ENCODE data around the gene USP15.

The USP15 gene

GRCh38 chr12:62371661-62372060 is 111.5 kb downstream of the USP15 start:
- no peak for DNase-seq (ENCODE audit: low spot score)

DNA sequence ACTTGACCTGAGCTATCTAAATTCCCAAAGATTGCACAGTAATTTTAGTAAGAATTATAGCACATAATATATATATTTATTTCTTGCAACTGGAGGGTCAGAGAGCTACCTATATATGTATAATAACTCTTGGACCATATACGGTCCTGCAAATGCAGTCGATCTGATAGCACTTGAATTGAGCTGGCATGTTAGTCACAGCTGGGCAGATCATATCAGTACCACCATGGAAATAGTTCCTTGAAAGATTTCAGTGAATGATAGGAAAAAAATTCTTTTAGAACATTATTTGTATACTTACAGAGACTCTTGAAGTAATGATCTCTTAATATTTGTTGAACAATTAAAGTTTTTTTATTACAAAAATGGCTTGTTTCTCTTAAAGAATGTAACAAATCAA is 111.9 kb downstream of the USP15 start:
- no peak for DNase-seq (ENCODE audit: low spot score)

- DNase-seq (ENCODE audit: low spot score), result no peak
These were observed 112.6 kb downstream of the USP15 start for GRCh38 chr12:62372825-62373224.

- DNase-seq (ENCODE audit: low spot score), result no peak
These were observed 115.4 kb downstream of the USP15 start for GRCh38 chr12:62375603-62376002.

DNA sequence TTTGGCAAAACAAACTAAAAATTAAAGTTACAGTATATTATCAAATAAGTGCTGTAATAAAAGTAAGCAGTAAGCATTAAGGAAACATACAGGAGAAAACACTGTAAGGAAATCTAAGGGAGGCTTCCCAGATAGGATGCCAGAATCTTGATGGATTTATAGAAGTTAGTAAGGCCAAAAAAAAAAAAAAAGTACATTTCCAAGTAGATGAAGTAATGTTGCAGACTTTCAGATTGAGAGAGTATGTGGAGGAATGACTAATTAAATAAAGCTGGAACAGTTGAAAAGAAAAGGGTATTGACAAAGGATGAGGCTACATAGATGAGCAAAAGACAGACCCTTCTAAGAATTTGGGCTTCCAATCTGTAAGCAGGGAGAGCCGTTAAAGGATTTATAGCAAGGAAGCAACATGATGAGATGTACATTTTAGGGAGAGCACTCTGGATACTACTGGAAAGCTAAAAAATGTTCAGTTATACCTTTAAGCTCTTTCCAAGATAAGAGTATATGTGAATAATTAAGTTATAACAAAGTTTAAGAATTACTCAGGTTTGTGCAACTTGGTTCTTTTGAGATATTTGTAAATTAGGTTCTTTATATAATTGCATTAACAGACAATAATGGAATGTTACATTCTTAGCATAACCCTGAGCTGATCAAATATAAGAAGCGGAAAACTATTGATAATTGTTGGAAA is 119.0 kb downstream of the USP15 start:
- no peak for DNase-seq (ENCODE audit: low spot score)

DNA sequence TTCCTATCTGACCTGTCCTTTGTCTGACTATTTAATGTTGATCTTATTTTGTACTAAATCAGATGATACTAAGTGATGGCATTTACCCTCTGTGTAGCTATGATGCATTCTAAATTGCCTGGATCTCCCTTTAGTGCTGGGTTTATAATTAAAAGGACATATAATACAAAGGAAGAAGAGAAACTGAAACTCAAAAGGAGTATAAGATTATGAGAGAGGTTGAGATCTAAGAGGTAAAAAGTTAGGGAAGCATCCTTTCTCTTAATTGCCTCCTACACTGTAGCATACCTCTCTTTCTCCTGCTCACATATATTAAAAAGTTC is 119.5 kb downstream of the USP15 start:
- DNase-seq (ENCODE audit: low spot score), result no peak

GRCh38 chr12:62382526-62382925 is 122.3 kb downstream of the USP15 start:
- no peak for DNase-seq (ENCODE audit: low spot score)

DNA sequence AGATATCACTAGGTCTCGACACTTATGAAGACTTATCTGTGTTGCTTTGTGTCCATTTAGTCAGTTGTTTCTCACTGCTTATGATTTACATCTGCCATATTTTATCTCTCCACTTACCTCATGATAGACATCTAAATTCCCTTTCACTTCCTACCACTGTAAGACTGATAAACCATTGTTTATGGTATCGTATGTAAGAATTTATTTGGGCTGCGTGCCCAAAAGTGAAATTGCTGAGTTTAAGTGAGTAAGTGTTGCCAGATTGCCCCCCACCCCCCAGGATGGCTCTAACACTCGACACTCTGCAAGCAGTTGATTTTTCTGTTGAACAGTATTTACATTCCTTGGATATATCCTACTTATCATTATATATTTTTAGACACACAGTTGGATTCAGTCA is 136.5 kb downstream of the USP15 start:
- DNase-seq (ENCODE audit: low spot score), result no peak

DNA sequence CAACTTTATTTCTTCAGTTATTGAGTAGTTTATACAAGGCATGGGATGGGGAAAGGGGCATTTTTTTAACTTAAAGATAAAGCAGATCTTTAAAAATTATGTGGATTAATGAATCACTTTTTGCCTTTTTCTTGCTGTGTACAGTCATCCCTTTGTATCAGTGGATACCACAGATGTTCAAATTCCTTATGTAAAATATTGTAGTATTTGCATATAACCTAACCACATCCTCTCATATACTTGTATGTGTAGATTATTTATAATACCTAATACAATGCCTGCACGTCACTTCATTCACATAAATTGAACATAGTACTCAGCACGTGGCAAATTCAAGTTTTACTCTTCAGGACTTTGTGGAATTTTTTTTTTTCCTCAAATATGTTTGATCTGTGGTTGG is 139.9 kb downstream of the USP15 start:
- no peak for DNase-seq (ENCODE audit: low spot score)

DNA sequence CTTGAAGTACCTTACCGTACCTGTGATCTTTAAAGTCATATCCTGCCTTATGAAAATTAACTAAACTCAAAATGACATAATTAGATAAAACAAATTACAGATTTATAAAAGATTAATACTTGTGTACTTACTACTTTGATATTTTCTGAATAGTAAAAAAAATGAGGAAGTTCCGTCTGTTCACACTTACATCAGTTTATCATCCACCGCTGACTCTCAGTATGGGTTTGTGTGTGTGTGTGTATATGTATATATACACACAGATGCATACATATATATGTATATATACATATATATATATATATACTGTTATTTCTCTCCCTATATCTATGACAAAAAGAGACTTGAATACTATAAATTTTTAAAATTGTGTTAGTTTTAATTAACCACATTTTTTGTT is 141.4 kb downstream of the USP15 start:
- no peak for DNase-seq (ENCODE audit: low spot score)

- no peak for DNase-seq (ENCODE audit: low spot score)
These were observed 142.8 kb downstream of the USP15 start for GRCh38 chr12:62403031-62403430.

DNA sequence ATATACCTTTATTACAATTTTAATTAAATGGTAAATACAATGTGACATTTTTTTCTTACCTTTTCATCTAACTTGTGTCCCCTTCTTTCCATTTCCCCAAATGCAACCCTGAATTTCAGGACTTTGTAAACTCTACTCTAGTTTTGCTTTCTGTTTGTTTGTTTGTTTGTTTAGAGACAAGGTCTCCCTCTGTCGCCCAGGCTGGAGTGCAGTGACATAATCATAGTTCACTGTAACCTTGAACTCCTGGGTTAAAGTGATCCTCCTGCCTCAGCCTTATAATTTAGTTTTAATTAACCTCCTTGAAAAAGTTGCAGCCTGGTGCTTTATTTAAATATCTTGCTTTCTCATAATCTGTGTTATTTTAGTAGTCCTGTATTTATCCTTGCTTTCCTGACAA is 147.4 kb downstream of the USP15 start:
- no peak for DNase-seq (ENCODE audit: low spot score)

- no peak for DNase-seq (ENCODE audit: low spot score)
These were observed 148.9 kb downstream of the USP15 start for GRCh38 chr12:62409068-62409467.

DNA sequence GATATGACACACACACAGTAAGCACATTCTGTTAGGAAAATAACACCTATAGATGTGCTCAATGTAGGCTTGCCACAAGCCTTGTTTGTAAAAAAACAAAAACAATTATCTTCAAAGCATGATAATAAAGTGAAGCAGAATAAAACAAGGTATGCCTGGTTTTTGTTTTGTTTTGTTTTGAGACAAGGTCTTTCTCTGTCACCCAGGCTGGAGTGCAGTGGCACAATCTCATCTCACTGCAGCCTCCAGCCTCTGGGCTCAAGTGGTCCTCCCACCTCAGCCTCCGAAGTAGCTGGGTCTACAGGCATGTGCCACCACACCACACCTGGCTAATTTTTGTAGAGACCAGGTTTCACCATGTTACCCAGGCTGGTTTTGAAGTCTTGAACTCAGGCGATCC is 154.0 kb downstream of the USP15 start:
- DNase-seq (ENCODE audit: low spot score), result no peak

GRCh38 chr12:62426089-62426488 is 165.9 kb downstream of the USP15 start:
- no peak for DNase-seq (ENCODE audit: low spot score)

- no peak for DNase-seq (ENCODE audit: low spot score)
These were observed 169.3 kb downstream of the USP15 start for GRCh38 chr12:62429457-62429856.

GRCh38 chr12:62434494-62435302 is 174.5 kb downstream of the USP15 start:
- DNase-seq (ENCODE audit: low spot score), result no peak

DNA sequence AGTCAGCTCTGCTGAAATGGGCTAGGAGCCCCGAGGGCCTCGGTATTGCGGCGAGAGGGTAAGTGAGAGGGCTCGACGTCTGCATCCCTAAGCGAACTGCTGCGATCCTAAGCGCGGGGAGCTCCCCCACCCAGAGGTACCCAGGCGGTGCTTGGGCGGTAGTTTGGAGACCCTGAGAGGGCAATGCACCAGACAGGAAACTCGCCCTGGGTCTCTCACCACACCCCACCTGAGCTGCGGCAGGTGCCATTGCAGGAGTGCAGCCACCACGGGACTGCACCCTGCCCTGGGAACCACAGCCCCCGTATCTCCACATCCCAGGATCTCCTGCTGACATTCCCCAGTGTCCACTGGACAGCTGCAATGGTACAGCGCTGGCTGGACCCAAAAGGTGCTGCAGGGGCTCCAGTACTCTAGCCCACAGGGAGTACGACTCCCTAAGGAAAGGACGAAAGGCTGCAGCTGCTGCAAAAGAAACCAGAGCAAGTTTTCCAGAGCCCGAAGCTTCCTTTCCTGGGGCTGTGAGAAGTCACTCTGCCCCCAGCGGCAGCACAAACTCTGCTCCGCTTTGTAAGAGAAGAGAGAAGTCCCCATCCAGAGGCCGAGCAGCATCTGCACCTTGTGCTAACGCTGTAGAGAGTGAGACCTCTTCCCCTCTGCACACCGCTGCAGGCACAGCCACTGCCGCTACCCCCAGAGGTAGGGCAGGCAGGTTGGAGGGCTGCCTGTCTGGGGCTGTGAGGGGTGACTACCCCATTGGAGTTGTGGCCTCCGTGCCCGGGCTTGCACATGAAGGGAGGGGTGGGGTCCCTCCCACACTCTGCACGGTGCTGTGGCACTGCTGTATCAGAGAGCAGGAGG is 175.3 kb downstream of the USP15 start:
- peak; percentile 18 for DNase-seq (ENCODE audit: low spot score)

DNA sequence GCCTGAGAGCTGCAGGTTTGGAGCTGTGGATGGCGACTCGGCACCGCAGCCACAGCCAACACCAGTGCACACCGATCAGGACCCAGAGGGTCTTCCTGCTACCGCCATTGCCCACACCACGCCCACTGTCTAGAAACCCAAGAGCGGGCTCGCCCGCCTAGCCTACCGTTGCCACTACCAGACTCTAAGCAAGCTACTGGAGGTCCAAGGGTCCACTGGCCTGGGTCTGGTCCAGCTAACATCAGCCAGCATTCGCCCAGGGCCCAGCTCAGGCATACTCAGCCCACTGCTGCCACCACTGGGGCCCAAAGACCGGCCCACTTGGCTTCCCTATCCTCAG is 175.9 kb downstream of the USP15 start:
- DNase-seq (ENCODE audit: low spot score), result no peak

GRCh38 chr12:62438098-62438692 is 178.0 kb downstream of the USP15 start:
- peak; percentile 67 for DNase-seq (ENCODE audit: low spot score)

- DNase-seq (ENCODE audit: low spot score), result no peak
These were observed 186.7 kb downstream of the USP15 start for GRCh38 chr12:62446754-62447452.

DNA sequence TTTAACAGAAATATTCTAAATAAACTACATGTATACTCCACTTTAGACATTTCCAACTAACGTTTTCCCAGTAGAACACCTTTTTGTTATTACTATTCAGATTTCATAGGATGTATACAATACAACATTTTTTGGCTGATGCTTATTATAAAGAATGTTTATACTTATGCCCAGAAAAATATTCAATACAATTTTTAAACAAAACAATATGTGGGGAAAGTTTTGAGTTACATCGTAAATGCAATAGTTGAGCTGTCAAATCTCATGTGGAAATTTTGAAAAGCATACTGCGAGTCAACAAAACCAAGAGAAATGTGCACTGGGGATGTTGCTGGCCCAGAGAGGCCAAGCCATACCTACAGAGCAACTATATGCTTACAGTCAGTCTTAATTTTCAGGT is 188.2 kb downstream of the USP15 start:
- no peak for DNase-seq (ENCODE audit: low spot score)
